Ascending aorta (tissue), 2 donors: ENCODE results near the gene FLT3. TPM values are rescaled to one million over a fixed set of nuclear protein-coding genes. Genes with fewer than 3 reads are reported as not detected.

Experiments used
- DNase-seq, 2 donors: peaks; one replicate each; pipeline ENCODE4 v3.0.0-alpha.2; 2019; ENCODE audit warnings: low spot score in 2 of 2
- H3K27ac ChIP-seq, 2 donors: fragments of 200-600 bp; sonication (generic); one replicate each; pipeline ENCODE4 v1.5.1; 2016 to 2017; ENCODE audit warnings: mild to moderate bottlenecking in 1 of 2
- H3K27me3 ChIP-seq: fragments of 200-600 bp; sonication (generic); one replicate; pipeline ENCODE4 v1.5.1; 2017
- H3K36me3 ChIP-seq, 2 donors: fragments of 200-600 bp; sonication (generic); one replicate each; pipeline ENCODE4 v1.5.1; 2016
- H3K4me1 ChIP-seq, 2 donors: fragments of 200-600 bp; sonication (generic); one replicate each; pipeline ENCODE4 v1.5.1; 2016 to 2017; ENCODE audit warnings: mild to moderate bottlenecking in 1 of 2
- H3K4me3 ChIP-seq, 2 donors: fragments of 200-600 bp; sonication (generic); one replicate each; pipeline ENCODE4 v1.5.1; 2016 to 2017; ENCODE audit warnings: mild to moderate bottlenecking in 1 of 2
- H3K9me3 ChIP-seq, 2 donors: fragments of 200-600 bp; sonication (generic); one replicate each; pipeline ENCODE4 v1.5.1; 2016
- CTCF ChIP-seq, 3 experiments: fragments of 200-600 bp in 2 of 3; fragments of 450-650 bp in 1 of 3; sonication (generic) in 2 of 3; IDR thresholded peaks; one replicate each; pipeline ENCODE4 v1.5.1; 2016 to 2019; ENCODE audit warnings: antibody characterized with exemption in 3 of 3, mild to moderate bottlenecking in 1 of 3, moderate library complexity in 1 of 3
- intact Hi-C: fragments of 100-400 bp; cut with DNase I; formaldehyde crosslinking; loops from one replicate; pipeline ENCODE4 v1.15.1; 2023
- total RNA-seq: library from RNA; depleted of rRNA; stranded (reverse); fragments of >200 nt; gene quantifications from one replicate; pipeline ENCODE4 v1.1.0, GENCODE V29; 2016

The FLT3 gene
- total RNA-seq, 1 donor from 2014 or later, result not detected

GRCh38 chr13:27980280-27980998 lies 119.9 kb downstream of the FLT3 start:
- peak overlapping the region in 1 of 2 donors; percentile 17 for H3K4me3 ChIP-seq
- H3K27me3 ChIP-seq, result peaks cover 13% of the 10 kb centered on the region
- no peaks in the 10 kb centered on the region for H3K36me3 ChIP-seq
- TF ChIP-seq CTCF (IDR thresholded peaks at IDR 0.05), result no peak
- intact Hi-C loops, result loop anchor here (10.0 kb wide), 2 partner anchors 446 to 996 kb away; no protein-coding TSS in a partner anchor
- H3K27ac ChIP-seq, result no peak overlapping the region
- peaks cover 2 to 10% of the 10 kb centered on the region in 2 donors for H3K4me1 ChIP-seq
- no peak for DNase-seq
- H3K9me3 ChIP-seq, result no peaks in the 10 kb centered on the region

DNA sequence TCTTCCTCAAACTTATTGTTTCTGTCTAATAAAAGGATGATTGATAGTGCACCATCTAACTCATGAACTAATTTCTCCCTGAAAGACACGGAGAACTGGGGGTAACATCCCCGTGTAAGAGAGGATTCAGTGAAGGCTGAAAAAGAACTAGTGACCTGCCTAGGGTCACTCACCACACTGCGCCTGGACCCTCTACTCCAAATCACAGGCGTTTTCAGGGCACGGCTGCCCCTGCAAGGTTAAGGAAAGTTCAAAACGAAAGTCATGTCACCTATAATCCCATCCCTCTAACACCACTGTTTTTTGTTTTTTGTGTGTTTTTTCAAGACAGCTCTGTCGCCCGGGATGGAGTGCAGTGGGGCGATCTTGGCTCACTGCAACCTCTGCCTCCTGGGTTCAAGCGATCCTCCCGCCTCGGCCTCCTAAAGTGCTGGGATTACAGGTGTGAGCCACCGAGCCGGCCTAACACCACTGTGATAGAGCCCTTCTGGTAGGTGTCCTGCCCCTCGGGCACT lies 120.6 kb downstream of the FLT3 start:
- intact Hi-C loops, result loop anchor here (10.0 kb wide), 2 partner anchors 445 to 995 kb away; no protein-coding TSS in a partner anchor
- no peak overlapping the region for H3K27ac ChIP-seq
- TF ChIP-seq CTCF (IDR thresholded peaks at IDR 0.05), result no peak
- H3K4me3 ChIP-seq, result peak overlapping the region in 1 of 2 donors; percentile 17
- no peaks in the 10 kb centered on the region for H3K36me3 ChIP-seq
- H3K9me3 ChIP-seq, result no peaks in the 10 kb centered on the region
- H3K4me1 ChIP-seq, result peaks cover 2 to 10% of the 10 kb centered on the region in 2 donors
- peaks cover 13% of the 10 kb centered on the region for H3K27me3 ChIP-seq
- no peak for DNase-seq

- H3K9me3 ChIP-seq, result no peaks in the 10 kb centered on the region
- intact Hi-C loops, result no loop called here
- no peak for TF ChIP-seq CTCF (IDR thresholded peaks at IDR 0.05)
- H3K4me3 ChIP-seq, result no peak overlapping the region
- peaks cover 13% of the 10 kb centered on the region for H3K27me3 ChIP-seq
- no peak overlapping the region for H3K27ac ChIP-seq
- H3K36me3 ChIP-seq, result no peaks in the 10 kb centered on the region
- peaks cover 2 to 10% of the 10 kb centered on the region in 2 donors for H3K4me1 ChIP-seq
- no peak for DNase-seq
These were observed 121.3 kb downstream of the FLT3 start for GRCh38 chr13:27979001-27979643.

- no peak for TF ChIP-seq CTCF (IDR thresholded peaks at IDR 0.05)
- H3K27ac ChIP-seq, result no peak overlapping the region
- intact Hi-C loops, result no loop called here
- H3K4me3 ChIP-seq, result peak overlapping the region in 1 of 2 donors; percentile 36
- no peaks in the 10 kb centered on the region for H3K36me3 ChIP-seq
- H3K4me1 ChIP-seq, result peaks cover 2 to 10% of the 10 kb centered on the region in 2 donors
- peaks cover 13% of the 10 kb centered on the region for H3K27me3 ChIP-seq
- no peak for DNase-seq
- H3K9me3 ChIP-seq, result no peaks in the 10 kb centered on the region
These were observed 121.9 kb downstream of the FLT3 start for GRCh38 chr13:27978301-27978968.

DNA sequence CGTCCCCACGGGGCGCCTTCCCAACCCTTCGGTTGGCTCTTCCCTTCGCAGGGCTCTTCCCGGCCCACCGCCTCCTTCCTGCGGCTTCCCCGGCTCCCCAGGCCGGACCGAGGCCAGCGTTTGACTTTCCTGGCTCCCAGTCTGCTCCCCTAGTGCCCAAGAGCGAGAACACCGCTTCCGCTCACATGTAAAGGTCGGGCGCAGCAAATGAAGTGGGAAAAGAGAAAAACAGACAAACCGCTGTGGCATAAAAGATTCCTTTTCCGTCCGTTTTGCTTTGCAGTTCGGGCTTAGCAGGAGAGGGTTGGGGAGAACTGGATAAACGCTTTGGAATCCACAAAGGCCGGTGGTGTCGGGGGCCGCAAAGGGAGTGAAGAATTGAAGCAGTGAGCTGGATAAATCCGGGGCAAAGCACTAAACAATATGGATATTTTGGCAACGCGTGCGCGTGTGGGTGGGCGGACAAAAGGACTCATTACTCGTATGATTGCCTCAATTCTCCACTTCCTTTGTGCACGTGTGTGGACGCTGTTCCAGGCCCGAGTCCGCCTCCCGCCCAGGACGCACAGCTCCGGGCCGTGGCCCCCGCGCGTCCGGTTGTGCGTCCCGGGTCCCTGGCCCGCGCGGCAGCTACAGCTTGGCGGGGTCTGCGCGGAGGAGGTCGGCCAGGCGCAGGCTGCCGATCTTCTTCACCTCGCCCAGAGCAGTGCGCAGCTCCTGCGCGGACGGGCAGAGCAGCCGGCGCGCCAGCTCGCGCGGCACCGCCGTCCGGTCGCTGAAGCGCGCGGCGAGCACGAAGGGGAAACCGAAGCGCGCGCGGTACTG lies 122.7 kb downstream of the FLT3 start:
- peaks cover 13% of the 10 kb centered on the region for H3K27me3 ChIP-seq
- no peaks in the 10 kb centered on the region for H3K9me3 ChIP-seq
- no peaks in the 10 kb centered on the region for H3K36me3 ChIP-seq
- peak overlapping the region in 1 of 2 donors; percentile 36 for H3K4me3 ChIP-seq
- peaks cover 2 to 10% of the 10 kb centered on the region in 2 donors for H3K4me1 ChIP-seq
- intact Hi-C loops, result no loop called here
- no peak for DNase-seq
- no peak for TF ChIP-seq CTCF (IDR thresholded peaks at IDR 0.05)
- no peak overlapping the region for H3K27ac ChIP-seq
